H1 (cell line): ENCODE results near the gene PHEX. TPM values are rescaled to one million over a fixed set of nuclear protein-coding genes. Genes with fewer than 3 reads are reported as not detected.

Experiments used
- CHD7 ChIP-seq: fragments of 300-600 bp; sonication (generic); IDR thresholded peaks from 2 replicates; pipeline ENCODE4 v1.7.1; 2012; ENCODE audit warnings: low read length, moderate library complexity, mild to moderate bottlenecking, inconsistent platforms; ENCODE audit not compliant: insufficient replicate concordance
- CTCF ChIP-seq, 3 experiments: IDR thresholded peaks; 1 replicate in 2 of 3; 2 replicates in 1 of 3; pipeline versions ENCODE4 v1.5.1 to v1.6.1; 2011; ENCODE audit warnings: low read length in 3 of 3, mild to moderate bottlenecking in 3 of 3, inconsistent platforms in 2 of 3, low read depth in 1 of 3, moderate library complexity in 1 of 3; ENCODE audit not compliant: insufficient read depth in 1 of 3; ENCODE audit errors: control extremely low read depth in 1 of 3
- E2F6 ChIP-seq: IDR thresholded peaks from 2 replicates; pipeline ENCODE4 v1.6.1; 2012; ENCODE audit warnings: inconsistent platforms
- HDAC2 ChIP-seq, 2 experiments: fragments of 300-600 bp in 1 of 2; sonication (generic) in 1 of 2; IDR thresholded peaks; 2 replicates each; pipeline ENCODE4 v1.6.1; 2011 to 2012; ENCODE audit warnings: low read depth in 2 of 2, low read length in 2 of 2, mild to moderate bottlenecking in 2 of 2, moderate library complexity in 2 of 2, borderline replicate concordance in 1 of 2, inconsistent platforms in 1 of 2
- RBBP5 ChIP-seq: IDR thresholded peaks from 2 replicates; pipeline ENCODE4 v1.7.1; 2012; ENCODE audit warnings: low read depth, mild to moderate bottlenecking, inconsistent platforms, low read length, moderate library complexity, borderline replicate concordance
- SUZ12 ChIP-seq: fragments of 200-600 bp; sonication (generic); IDR thresholded peaks from 2 replicates; pipeline ENCODE4 v1.6.1; 2012; ENCODE audit warnings: mild to moderate bottlenecking, inconsistent platforms, low read length, moderate library complexity, mixed read lengths
- polyA plus RNA-seq, 7 experiments: library from polyadenylated mRNA; depleted of rRNA in 3 of 7; stranded (reverse) in 5 of 7; unstranded in 2 of 7; fragments of >200 nt in 5 of 7; fragments of 200-250 nt in 2 of 7; gene quantifications; 1 replicate in 5 of 7; 2 replicates in 1 of 7; 4 replicates in 1 of 7; pipeline versions ENCODE4 v1.2.1 to v1.2.3, GENCODE V29; 2011 to 2013; ENCODE audit warnings: missing spikeins in 2 of 7, mixed read lengths in 2 of 7
- total RNA-seq: library from RNA; stranded (reverse); fragmentation: NEBNext Ultra II Directional; extraction: Animal tissue kit (Norgen Biotek cat#: 25700); gene quantifications from 2 replicates; pipeline ENCODE4 v1.2.1, GENCODE V29; 2021

The PHEX gene
- total and polyA plus RNA-seq, 2 of the 8 experiments (the other 6 are each of a cell fraction or from before 2014, with no cell fraction given) = 0.03 to 0.11 TPM

DNA sequence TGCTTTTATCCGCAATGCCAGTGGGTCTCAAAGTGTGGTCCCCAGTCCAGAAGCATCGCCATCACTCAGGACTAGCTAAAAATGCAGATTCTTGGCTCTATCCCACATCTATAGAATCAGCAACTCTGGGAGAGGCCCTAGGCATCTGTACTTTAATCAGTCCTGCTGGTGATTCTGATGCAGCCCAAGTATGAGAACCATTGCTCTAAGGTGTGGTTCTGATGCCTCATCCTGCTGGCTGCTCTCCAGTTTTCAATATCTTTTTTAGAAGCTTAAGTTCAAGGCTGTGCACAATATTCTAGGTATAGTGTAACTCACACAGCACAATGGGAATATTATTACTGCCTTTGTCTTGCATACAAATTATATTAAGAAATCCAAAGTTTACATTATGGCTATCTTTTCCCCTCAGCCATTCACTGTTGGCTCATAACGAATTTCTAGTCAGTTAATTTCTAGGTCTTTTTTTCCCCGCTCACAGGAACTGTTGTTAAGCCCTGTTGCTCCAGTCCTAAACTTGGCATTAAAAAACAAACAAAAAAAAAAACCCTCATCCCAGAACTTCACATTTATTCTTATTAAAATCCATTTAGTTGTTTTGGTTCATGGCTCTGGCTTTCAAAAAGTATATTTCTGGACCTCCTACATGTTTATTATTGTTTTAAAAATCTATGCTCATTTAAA lies 109.1 kb downstream of the PHEX start (continued):
- TF ChIP-seq CHD7 (no peak), HDAC2 (IDR thresholded peaks at IDR 0.05; ENCODE audit: borderline replicate concordance in 1 of 2, low read depth in 2 of 2, low read length in 2 of 2) (no peak), SUZ12 (no peak), CTCF (IDR thresholded peaks at IDR 0.05; ENCODE audit: control extremely low read depth in 1 of 3, insufficient read depth in 1 of 3, low read depth in 1 of 3, low read length in 3 of 3) (no peak), RBBP5 (no peak), E2F6 (no peak)
